ENCODE data around the gene AOPEP. TPM values are rescaled to one million over a fixed set of nuclear protein-coding genes. Genes with fewer than 3 reads are reported as not detected.

Gene AOPEP
- polyA plus RNA-seq, 1 donor from 2014 or later, result 10.0 TPM

- Histone ChIP-seq H3K9ac (ENCODE audit: low read length) (no peak overlapping the region), H3K27ac (ENCODE audit: low read length) (no peak overlapping the region), H3K9me2 (ENCODE audit: insufficient read depth, low read length) (no peaks in the 10 kb centered on the region), H3F3A (ENCODE audit: insufficient read depth, low read length, poor library complexity, severe bottlenecking) (no peaks in the 10 kb centered on the region), H3K4me2 (ENCODE audit: low read length) (no peak overlapping the region), H4K20me1 (ENCODE audit: insufficient read depth) (no peaks in the 10 kb centered on the region), H2AFZ (ENCODE audit: low read depth, low read length) (no peak overlapping the region), H3K9me3 (ENCODE audit: low read length) (no peaks in the 10 kb centered on the region), H3K79me2 (replicated peaks; ENCODE audit: insufficient read depth, low read length) (peaks cover 18% of the 10 kb centered on the region), H3K36me3 (ENCODE audit: insufficient read depth, low read length) (no peaks in the 10 kb centered on the region), H3K4me3 (ENCODE audit: low read length) (no peak overlapping the region), H3K27me3 (ENCODE audit: insufficient read depth, low read depth, low read length) (no peaks in the 10 kb centered on the region)
- TF ChIP-seq REST (IDR thresholded peaks at IDR 0.05; ENCODE audit: borderline replicate concordance) (no peak), EP300 (conservative IDR thresholded peaks at IDR 0.05; ENCODE audit: poor library complexity, severe bottlenecking) (no peak), TAF1 (IDR thresholded peaks at IDR 0.05; ENCODE audit: low read depth) (no peak), CTCF (IDR thresholded peaks at IDR 0.05; ENCODE audit: poor library complexity, severe bottlenecking) (no peak), EZH2 (IDR thresholded peaks at IDR 0.05; ENCODE audit: borderline replicate concordance, insufficient read depth, low read length, poor library complexity, severe bottlenecking) (no peak), SMC3 (conservative IDR thresholded peaks at IDR 0.05; ENCODE audit: poor library complexity) (no peak), MXI1 (conservative IDR thresholded peaks at IDR 0.05; ENCODE audit: poor library complexity, severe bottlenecking) (no peak), POLR2AphosphoS5 (IDR thresholded peaks at IDR 0.05) (no peak), RAD21 (conservative IDR thresholded peaks at IDR 0.05) (no peak)
These were observed 2.2 kb downstream of the AOPEP start for GRCh38 chr9:94728719-94729118.

GRCh38 chr9:94729199-94729598 is 2.7 kb downstream of the AOPEP start:
- Histone ChIP-seq H3K9me2 (ENCODE audit: insufficient read depth, low read length) (no peaks in the 10 kb centered on the region), H3F3A (ENCODE audit: insufficient read depth, low read length, poor library complexity, severe bottlenecking) (no peaks in the 10 kb centered on the region), H3K4me2 (ENCODE audit: low read length) (no peak overlapping the region), H3K9me3 (ENCODE audit: low read length) (no peaks in the 10 kb centered on the region), H4K20me1 (ENCODE audit: insufficient read depth) (no peaks in the 10 kb centered on the region), H3K9ac (ENCODE audit: low read length) (no peak overlapping the region), H3K27ac (ENCODE audit: low read length) (no peak overlapping the region), H3K27me3 (ENCODE audit: insufficient read depth, low read depth, low read length) (no peaks in the 10 kb centered on the region), H2AFZ (ENCODE audit: low read depth, low read length) (no peak overlapping the region), H3K79me2 (replicated peaks; ENCODE audit: insufficient read depth, low read length) (peaks cover 18% of the 10 kb centered on the region), H3K36me3 (ENCODE audit: insufficient read depth, low read length) (no peaks in the 10 kb centered on the region), H3K4me3 (ENCODE audit: low read length) (no peak overlapping the region)
- TF ChIP-seq SMC3 (conservative IDR thresholded peaks at IDR 0.05; ENCODE audit: poor library complexity) (no peak), EP300 (conservative IDR thresholded peaks at IDR 0.05; ENCODE audit: poor library complexity, severe bottlenecking) (no peak)
